Erythroblast (primary cell): ENCODE data around the gene CLNK.

Source experiments
- GATA1 ChIP-seq: IDR thresholded peaks from 2 replicates; pipeline ENCODE4 v1.6.1; 2011; ENCODE audit warnings: low read depth, mild to moderate bottlenecking, control low read depth, low read length, moderate library complexity
- POLR2A ChIP-seq: IDR thresholded peaks from 2 replicates; pipeline ENCODE4 v1.6.1; 2011; ENCODE audit warnings: mild to moderate bottlenecking, low read length

DNA sequence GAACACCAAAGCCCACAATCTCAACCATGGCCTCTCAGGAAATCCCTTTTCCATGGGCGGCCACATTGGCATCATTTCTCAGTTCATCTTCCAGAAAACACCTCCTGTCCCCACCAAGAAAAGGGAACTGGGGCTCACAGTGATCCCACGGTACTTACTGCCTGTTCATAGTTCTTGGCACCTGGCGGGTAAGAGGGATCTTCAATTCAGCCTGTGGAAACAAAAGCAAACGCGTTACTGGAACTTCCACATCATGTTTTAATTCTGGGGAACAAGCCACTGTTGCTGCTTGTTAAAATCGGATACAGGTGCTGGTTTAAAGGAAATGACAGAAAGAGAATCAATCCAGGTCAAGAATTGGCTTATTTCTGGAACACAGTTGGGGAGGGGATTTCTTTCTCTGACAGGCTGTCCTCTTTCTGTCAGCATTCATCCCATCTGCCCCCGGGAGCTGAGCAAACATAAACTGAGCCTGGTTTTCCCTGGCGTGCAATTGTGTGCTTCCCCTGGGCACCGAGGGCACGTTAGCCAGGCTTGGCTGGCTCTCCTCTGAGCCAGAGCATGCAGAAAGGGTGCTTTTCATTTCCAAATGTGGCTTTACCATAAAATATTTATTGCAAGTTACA is 16.8 kb downstream of the CLNK start:
- TF ChIP-seq POLR2A (no peak), GATA1 (no peak)
